Measurements from ENCODE around the gene EEPD1.

- TF ChIP-seq CTCF (IDR thresholded peaks at IDR 0.05; ENCODE audit: low read depth, low read length) (no peak), EZH2phosphoT487 (IDR thresholded peaks at IDR 0.05; ENCODE audit: low read depth) (no peak)
Measured at GRCh38 chr7:36279200-36279925, 126.3 kb downstream of the EEPD1 start.

All from OCI-LY3 (cell line).